Measurements from ENCODE around the gene ZGPAT. TPM values are rescaled to one million over a fixed set of nuclear protein-coding genes. Genes with fewer than 3 reads are reported as not detected.

The ZGPAT gene
- total and polyA plus RNA-seq, 2 of the 8 experiments (the other 6 are each of a cell fraction or from before 2014, with no cell fraction given), result 14.5 to 21.4 TPM

DNA sequence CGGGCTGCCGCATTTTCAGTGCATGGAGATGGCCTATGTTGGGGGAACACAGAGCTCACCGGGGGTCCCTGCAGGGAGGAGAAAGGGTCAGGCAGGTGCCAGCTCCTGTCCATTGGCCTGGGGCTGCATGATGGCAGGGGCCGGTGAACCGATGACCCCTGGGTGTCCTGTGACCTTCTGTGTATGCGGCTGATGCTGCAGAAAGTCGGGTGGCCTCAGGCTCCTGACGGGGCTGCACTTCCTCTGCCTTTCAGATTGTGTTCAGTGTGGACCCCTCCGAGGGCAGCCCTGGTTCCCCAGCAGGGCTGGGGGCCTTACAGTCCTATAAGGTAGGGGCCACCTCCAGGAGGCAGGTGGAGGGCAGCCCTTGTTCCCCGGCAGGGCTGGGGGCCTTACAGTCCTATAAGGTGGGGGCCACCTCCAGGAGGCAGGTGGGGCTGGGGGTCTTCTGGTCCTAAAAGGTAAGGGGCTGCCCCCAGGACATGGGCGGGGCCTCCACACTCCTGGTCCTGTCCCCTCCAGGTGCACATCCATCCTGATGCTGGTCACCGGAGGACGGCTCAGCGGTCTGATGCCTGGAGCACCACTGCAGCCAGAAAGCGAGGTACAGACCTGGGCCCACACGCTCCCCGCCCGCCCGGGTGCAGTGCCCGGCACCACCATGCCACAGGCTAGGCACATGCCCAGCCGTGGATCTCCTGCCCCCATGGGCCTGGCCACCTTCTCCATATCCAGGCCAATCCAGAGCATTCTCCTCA is 22.4 kb upstream of the ZGPAT start:
- Histone ChIP-seq H3K79me1 (ENCODE audit: low read depth, low read length) (no peaks in the 10 kb centered on the region), H2BK15ac (ENCODE audit: low read length) (no peak overlapping the region), H2AK5ac (ENCODE audit: low read depth, low read length) (no peak overlapping the region), H3K4me2 (ENCODE audit: insufficient read depth in 1 of 2, low read depth in 2 of 2, low read length in 2 of 2) (no peak overlapping the region), H3K36me3 (ENCODE audit: control insufficient read depth in 2 of 4, insufficient read depth in 4 of 4, low read length in 3 of 4) (peaks cover 0 to 3% (median 0%) of the 10 kb centered on the region in 4 experiments; a peak in 2 of 8 replicates), H3K4ac (replicated peaks; ENCODE audit: insufficient read length, low read depth, low read length) (no peak overlapping the region), H2BK12ac (ENCODE audit: low read depth, low read length) (no peak overlapping the region), H3K9me3 (ENCODE audit: insufficient read depth in 2 of 2, low read depth in 1 of 2, low read length in 1 of 2) (no peaks in the 10 kb centered on the region), H3K18ac (ENCODE audit: extremely low read depth, low read length) (no peak overlapping the region), H4K5ac (ENCODE audit: insufficient read length, low read depth, low read length) (no peak overlapping the region), H3K27me3 (replicated peaks in 1 of 4; ENCODE audit: control insufficient read depth in 3 of 4, extremely low read depth in 1 of 4, insufficient read depth in 3 of 4, low read length in 3 of 4) (no peaks in the 10 kb centered on the region), H3K56ac (replicated peaks; ENCODE audit: insufficient read length, low read depth, low read length) (no peak overlapping the region), H4K91ac (replicated peaks; ENCODE audit: insufficient read length, low read length) (no peak overlapping the region), H3K4me3 (ENCODE audit: extremely low read depth in 1 of 4, insufficient read depth in 2 of 4, low read depth in 3 of 4, low read length in 4 of 4) (no peak overlapping the region), H3K23ac (ENCODE audit: insufficient read length) (no peak overlapping the region), H3K4me1 (replicated peaks in 1 of 4; ENCODE audit: control insufficient read depth in 3 of 4, insufficient read depth in 4 of 4, low read length in 3 of 4) (no peaks in the 10 kb centered on the region; a peak in 1 of 7 replicates), H4K20me1 (replicated peaks in 1 of 2; ENCODE audit: control insufficient read depth in 1 of 2, insufficient read depth in 2 of 2, low read length in 2 of 2) (peaks cover 0 to 7% of the 10 kb centered on the region in 2 experiments), H3K23me2 (ENCODE audit: low read depth, low read length) (no peaks in the 10 kb centered on the region), H3K27ac (ENCODE audit: low read depth, low read length) (no peak overlapping the region), H2AFZ (ENCODE audit: low read length) (no peak overlapping the region), H2BK20ac (ENCODE audit: low read length) (no peak overlapping the region), H4K8ac (ENCODE audit: extremely low read depth, insufficient read depth, low read length) (0 out of 2 replicates have a peak overlapping the region, but pooled peaks have one; percentile 3), H2BK120ac (replicated peaks; ENCODE audit: low read depth, low read length) (no peak overlapping the region), H3K14ac (ENCODE audit: insufficient read length) (no peak overlapping the region), H3K79me2 (ENCODE audit: control insufficient read depth in 1 of 2, insufficient read depth in 2 of 2, low read length in 2 of 2) (no peaks in the 10 kb centered on the region), H2BK5ac (ENCODE audit: low read depth, low read length) (peak overlapping the region; percentile 66; the same call in 1 of the 2 replicates), H3K9ac (replicated peaks in 1 of 4; ENCODE audit: extremely low read depth in 1 of 4, low read depth in 3 of 4, low read length in 3 of 4) (no peak overlapping the region)
- FAIRE-seq (no peak), DNase-seq (ENCODE audit: low read depth in 1 of 2, low spot score in 2 of 2) (no peak)
- CTCF ChIA-PET (ENCODE audit: partially characterized antibody), result no interaction called here
- POLR2A ChIA-PET (ENCODE audit: partially characterized antibody), result no interaction called here
- WGBS, 2 experiments (ENCODE audit: extremely low coverage in 1 of 2, insufficient coverage in 1 of 2, insufficient read length in 1 of 2, insufficient replicate concordance in 2 of 2, low coverage in 1 of 2, low lambda C conversion rate in 2 of 2, missing lambda C conversion rate in 1 of 2), result 92% methylated on average over 21 of the region's 21 CpGs; no CpG with 5 or more reads in 1 of the 2 experiments
- no peak for TF ChIP-seq JUN (IDR thresholded peaks at IDR 0.05; ENCODE audit: low read depth, low read length)
- no peak for TF ChIP-seq ASH2L (IDR thresholded peaks at IDR 0.05; ENCODE audit: low read length)
- TF ChIP-seq MAFK (IDR thresholded peaks at IDR 0.05; ENCODE audit: low read depth, low read length), result no peak
- TF ChIP-seq KDM4A (IDR thresholded peaks at IDR 0.05; ENCODE audit: low read depth, low read length, severe bottlenecking), result no peak
- TF ChIP-seq CHD1 (IDR thresholded peaks at IDR 0.05; ENCODE audit: low read depth, low read length), result no peak
- TF ChIP-seq, protein P1, sequence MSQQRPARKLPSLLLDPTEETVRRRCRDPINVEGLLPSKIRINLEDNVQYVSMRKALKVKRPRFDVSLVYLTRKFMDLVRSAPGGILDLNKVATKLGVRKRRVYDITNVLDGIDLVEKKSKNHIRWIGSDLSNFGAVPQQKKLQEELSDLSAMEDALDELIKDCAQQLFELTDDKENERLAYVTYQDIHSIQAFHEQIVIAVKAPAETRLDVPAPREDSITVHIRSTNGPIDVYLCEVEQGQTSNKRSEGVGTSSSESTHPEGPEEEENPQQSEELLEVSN (IDR thresholded peaks at IDR 0.05), result no peak
- TF ChIP-seq SIRT6 (IDR thresholded peaks at IDR 0.05; ENCODE audit: low read length), result no peak
- no peak for TF ChIP-seq TAF7 (optimal IDR thresholded peaks at IDR 0.05; ENCODE audit: borderline replicate concordance, low read depth, low read length)
- no peak for TF ChIP-seq NANOG (IDR thresholded peaks at IDR 0.05; ENCODE audit: insufficient read depth, low read depth, low read length, poor library complexity, severe bottlenecking)
- no peak for TF ChIP-seq BACH1 (IDR thresholded peaks at IDR 0.05; ENCODE audit: low read length)
- no peak for TF ChIP-seq GABPA (IDR thresholded peaks at IDR 0.05; ENCODE audit: borderline replicate concordance, insufficient read depth, low read length)
- no peak for TF ChIP-seq RNF2 (IDR thresholded peaks at IDR 0.05; ENCODE audit: borderline replicate concordance, low read depth, low read length, missing control alignments, poor library complexity, severe bottlenecking)

All from H1 (cell line).